HG02943 (cell line): ENCODE measurements around the gene SDF4.
"Not testable (repeated sequence)": the region's sequence is repeated elsewhere in the genome, so short reads cannot be mapped to it uniquely, and the experiment has no call there.

Source experiments
- ATAC-seq: cut with Tn5 transposase; IDR thresholded peaks from one replicate; pipeline ENCODE4 v1.9.1; 2021; ENCODE audit warnings: mild to moderate bottlenecking, low read depth, moderate library complexity; ENCODE audit not compliant: unreplicated experiment

SDF4 gene

DNA sequence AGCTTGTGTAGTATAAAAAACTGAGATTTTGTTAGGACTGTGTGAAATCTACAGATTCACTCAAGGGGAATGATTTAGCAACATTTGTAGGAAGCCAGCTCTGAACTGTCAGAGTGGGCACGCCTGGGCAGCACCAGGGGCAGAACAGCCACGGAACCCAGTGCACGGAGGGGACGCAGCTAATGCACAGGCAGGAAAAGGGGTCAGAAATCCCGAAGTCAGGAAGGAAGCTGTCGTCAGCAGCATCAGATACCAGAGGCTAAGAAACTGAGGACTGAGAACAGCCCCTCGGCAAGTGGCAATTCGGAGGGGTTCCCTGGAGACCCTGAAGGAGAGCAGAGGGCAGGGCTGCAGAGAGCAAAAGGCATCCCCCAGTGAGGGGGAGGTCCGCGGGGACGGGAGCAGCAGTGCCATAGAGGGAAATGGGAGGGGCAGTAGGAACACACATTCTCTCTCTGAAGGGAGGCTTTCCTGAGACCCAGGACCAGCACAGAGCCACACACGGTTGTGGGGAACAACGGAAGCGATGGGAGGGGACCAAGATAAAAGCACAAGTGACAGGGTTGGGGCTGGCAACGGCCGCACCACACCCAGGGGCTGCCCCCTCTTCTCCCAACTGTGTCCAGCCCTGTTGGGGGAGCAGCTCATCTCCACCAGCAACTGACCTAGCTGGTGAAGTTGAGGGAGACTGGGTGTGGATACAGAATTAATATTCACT, 29.2 kb upstream of the SDF4 start:
- no peak for ATAC-seq

DNA sequence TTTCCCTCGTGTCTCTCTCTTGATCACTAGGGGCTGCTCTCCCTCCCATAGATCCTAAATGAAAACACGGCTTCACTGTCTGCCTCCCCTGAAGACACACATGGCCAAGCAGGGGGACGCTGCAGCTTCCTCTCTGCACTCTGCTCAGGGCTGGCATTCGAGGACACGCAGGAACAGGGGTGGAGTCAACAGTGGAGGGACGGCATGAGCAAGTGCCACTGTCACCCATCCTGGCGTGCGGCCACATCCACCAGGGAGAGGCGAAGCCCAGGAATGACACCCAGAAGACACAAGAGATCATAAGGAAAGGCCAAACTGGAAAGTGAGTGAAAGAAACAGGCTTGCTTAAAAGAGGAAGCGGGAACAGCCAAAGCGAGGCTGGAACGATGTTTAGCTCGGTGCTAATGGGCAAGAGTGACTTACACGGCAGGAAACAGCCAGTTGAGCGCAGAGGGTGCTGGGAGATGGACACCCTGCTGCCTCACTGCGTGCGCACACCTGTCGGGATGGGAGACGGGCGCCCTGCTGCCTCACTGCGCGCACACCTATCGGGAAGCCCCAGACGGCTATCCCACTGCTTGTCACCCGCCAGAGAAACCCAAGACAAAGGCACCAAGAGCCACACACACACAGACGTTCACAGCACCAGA, 28.3 kb upstream of the SDF4 start:
- ATAC-seq: no peak

- ATAC-seq: no peak
These were observed 27.7 kb upstream of the SDF4 start for GRCh38 chr1:1259540-1259939.

GRCh38 chr1:1259119-1259488, 27.3 kb upstream of the SDF4 start:
- ATAC-seq: no peak

GRCh38 chr1:1256956-1257871, 25.4 kb upstream of the SDF4 start:
- no peak for ATAC-seq

DNA sequence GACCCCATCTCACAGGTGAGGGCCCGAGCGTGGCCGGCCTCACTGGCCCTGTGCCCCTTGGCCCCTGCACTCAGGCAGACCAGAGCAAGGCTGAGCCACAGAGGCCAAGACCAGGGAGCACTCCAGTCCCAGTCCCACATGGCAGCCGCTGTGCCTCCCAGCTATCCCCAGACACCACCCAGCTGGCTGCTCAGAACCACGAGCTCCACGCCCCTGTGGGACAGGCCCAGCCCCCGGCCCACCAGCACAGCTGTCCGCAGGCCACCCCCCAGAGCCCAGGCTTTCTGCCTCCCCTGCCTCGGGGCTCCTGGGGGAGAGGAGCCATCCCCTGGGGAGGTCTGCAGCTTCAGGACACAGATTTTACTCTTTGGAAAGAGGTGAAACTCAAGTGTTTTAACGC, 23.8 kb upstream of the SDF4 start:
- ATAC-seq: no peak

DNA sequence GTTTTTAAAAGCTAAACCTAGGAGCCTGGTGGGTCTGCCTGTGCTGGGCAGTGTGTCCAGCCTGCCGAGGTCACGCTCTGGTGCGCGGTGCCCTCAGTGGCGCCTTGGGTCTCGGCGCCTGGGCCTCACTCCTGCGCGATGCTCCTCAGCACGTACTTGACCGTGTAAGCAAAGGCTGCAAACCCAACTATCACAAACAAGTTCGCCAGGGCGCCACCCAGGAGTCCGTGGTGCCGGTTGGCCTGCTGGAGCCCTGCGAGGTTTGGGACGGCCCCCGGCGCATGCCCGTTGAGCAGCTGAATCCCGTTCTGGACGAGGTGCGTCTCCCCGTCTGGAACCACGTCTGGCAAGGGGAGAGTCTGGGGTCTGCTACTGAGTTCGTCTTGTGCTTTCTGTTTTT, 23.3 kb upstream of the SDF4 start:
- ATAC-seq: no peak

DNA sequence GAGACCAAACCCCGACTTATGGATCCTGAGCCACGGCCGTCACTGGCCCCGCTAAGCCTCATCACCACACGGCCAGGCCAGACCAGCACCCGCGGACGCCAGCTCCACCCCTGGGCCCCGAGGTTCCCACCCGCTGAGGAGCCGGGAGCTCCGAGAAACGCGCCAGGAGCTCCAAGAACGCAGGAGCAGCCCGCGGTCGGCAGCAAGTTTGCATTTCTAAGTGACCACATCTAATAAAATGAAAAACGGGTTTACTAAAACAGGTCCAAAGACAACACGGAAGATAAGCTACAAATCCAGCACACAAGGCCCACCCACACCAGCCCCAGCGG, 22.8 kb upstream of the SDF4 start:
- ATAC-seq: no peak

- no peak for ATAC-seq
These were observed 22.3 kb upstream of the SDF4 start for GRCh38 chr1:1253972-1254666.

- ATAC-seq: no peak
These were observed 21.5 kb upstream of the SDF4 start for GRCh38 chr1:1253314-1253713.

DNA sequence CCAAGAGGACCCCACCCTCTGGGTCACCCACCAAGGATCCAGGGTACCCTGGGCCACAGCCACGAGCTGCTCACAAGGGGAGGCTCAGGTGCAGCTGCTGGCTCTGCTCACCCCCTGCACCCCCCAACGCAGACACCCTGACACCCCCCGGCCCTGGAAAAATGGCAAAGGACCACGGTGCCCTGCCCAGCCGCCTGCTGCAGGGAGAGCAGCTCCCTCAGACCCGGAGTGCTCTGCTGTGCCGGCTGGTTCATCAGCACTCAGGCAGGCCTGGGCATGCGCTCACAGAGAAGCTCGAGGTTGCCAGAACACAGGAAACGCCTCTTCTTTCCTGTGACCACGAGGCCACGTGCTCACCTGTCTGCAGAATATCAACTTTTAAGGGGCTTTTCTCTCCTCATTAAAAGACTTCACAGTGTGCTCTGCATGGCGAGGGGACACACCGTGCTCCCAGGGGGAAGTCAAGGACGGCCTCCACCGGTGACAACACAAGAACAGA, 19.0 kb upstream of the SDF4 start:
- ATAC-seq: no peak

GRCh38 chr1:1248009-1248913, 16.5 kb upstream of the SDF4 start:
- ATAC-seq: not testable (repeated sequence)

- no peak for ATAC-seq
These were observed 15.6 kb upstream of the SDF4 start for GRCh38 chr1:1247341-1247913.

- ATAC-seq: no peak
These were observed 15.0 kb upstream of the SDF4 start, which contains the start of gene C1QTNF12 for GRCh38 chr1:1246577-1247340. Gene C1QTNF12, minus strand, starts transcription at chr1:1246722. Its CDS starts 32 bp downstream, at chr1:1246690.

DNA sequence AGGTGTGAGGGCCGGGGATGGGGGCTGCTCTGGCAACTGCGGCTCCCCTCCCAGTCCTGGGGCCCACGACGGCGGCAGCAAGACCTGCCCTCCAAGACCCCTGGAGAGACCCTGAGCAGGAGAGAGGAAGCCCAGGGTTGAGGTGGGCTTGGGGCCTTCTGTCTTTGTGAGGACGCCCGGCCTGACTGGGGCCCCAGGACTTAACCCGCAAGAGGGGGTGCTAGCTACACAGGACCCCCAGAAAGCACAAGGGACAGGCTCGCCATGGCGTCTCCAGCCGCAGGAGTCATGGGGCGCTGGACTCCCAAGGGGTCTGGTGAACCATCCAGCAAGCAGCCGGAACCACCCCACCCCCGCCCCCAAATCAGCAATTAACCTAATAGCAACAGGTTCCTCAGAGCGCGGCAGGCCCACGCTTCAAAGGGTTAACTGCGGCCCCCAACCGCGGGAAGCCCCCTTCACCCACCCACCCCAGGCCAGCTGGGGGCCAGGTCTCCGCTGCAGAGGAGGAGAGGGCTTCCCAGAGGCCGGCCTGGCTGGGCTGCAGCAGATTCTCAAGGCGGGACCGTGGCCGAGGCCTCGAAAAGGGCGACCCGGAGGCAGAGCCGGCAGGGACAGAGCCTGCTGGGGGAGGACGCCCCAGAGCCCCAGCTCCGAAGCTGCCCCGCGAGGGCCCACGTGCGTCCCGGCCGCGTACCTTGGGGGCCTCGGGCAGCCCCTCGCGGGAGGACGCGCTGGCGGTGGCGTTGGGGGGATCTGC, 14.2 kb upstream of the SDF4 start:
- no peak for ATAC-seq

DNA sequence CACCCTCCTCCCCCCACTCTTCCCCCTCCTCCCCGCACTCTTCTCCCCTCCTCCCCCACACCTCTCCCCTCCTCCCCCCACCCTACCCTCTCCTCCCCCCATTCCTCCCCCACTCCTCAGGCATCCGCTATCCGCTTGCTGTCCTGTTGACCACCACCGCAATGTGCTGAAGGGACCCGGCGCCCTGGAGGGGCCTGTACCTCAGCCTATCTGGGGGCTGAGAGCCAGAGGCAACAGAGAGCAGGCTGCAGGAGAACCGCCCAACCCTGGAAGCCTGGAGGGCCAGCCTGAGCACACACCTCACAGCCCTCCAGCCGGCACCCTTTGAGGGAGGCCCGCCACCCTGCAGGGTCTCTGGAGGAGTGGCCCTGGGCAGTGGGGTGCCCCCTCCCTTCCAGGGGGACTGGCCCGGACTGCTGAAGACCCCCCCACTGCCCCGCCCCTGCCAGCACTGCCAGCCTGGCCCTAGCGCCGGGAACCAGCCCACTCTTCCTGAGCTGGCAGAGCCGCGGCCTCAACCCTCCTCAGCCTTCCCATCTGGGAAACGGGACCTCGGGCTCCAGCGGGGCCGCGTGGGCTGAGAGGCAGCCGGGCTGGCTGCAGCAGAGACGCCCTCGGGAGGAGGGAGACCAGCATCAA, 13.5 kb upstream of the SDF4 start:
- no peak for ATAC-seq

DNA sequence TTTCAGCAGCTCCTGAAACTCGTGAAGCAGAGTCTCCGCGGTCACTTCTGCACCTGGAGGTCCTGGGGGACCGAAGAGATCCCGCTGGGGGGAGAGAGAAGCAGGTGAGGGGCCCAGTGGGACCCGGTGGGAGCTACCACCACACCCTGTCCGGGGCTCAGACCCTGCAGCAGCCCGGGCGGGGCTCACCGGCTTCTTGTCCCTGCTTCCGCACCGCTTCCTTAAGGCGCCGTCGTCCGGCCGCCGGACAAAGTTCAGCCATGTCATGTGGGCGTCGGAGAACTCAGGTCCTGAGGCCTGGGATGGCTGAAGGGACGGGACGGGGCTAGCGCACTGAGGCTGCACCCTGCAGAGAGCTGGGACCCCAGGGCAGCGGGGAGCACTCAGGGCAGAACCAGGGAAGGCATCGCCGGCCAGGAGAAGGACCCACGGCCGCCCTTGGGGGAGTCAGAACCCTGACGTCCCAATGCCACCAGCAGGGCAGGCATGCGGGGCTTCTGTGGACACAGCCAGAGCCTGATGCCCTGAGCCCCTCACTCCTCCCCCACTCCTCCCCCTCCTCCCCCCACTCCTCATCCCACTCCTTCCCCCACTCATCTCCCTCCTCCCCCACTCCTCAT, 12.5 kb upstream of the SDF4 start:
- no peak for ATAC-seq
